Testis (tissue), 3 donors: ENCODE data around the gene DDX39B. TPM values are rescaled to one million over a fixed set of nuclear protein-coding genes. Genes with fewer than 3 reads are reported as not detected.

ENCODE experiments used
- DNase-seq: peaks from one replicate; pipeline ENCODE4 v3.0.0-alpha.2; 2019
- H3K27ac ChIP-seq, 2 donors: fragments of 200-600 bp; sonication (generic); one replicate each; pipeline ENCODE4 v1.5.1; 2019
- H3K27me3 ChIP-seq: fragments of 200-600 bp; sonication (generic); one replicate; pipeline ENCODE4 v1.5.1; 2019
- H3K36me3 ChIP-seq: fragments of 200-600 bp; sonication (generic); one replicate; pipeline ENCODE4 v1.5.1; 2017; ENCODE audit warnings: low read depth; ENCODE audit errors: missing control alignments
- H3K4me1 ChIP-seq: fragments of 200-600 bp; sonication (generic); one replicate; pipeline ENCODE4 v1.5.1; 2019
- H3K4me3 ChIP-seq, 2 donors: fragments of 200-600 bp; sonication (generic); one replicate each; pipeline ENCODE4 v1.5.1; 2017 to 2019
- H3K9me3 ChIP-seq: fragments of 200-600 bp; sonication (generic); one replicate; pipeline ENCODE4 v1.5.1; 2017
- CTCF ChIP-seq, 3 experiments: fragments of 450-650 bp in 2 of 3; fragments of 200-600 bp in 1 of 3; sonication (generic) in 1 of 3; IDR thresholded peaks; one replicate each; pipeline ENCODE4 v1.5.1; 2016 to 2019; ENCODE audit warnings: antibody characterized with exemption in 3 of 3, mild to moderate bottlenecking in 2 of 3, moderate library complexity in 1 of 3
- POLR2A ChIP-seq: fragments of 450-650 bp; IDR thresholded peaks from one replicate; pipeline ENCODE4 v1.6.1; 2017; ENCODE audit warnings: antibody characterized with exemption, mild to moderate bottlenecking, moderate library complexity
- WGBS, 2 donors: methylation state at CpG; one replicate each; pipeline ENCODE4 v1.1.5; 2018; 5-methylcytosine and 5-hydroxymethylcytosine counted together
- intact Hi-C: fragments of 100-400 bp; cut with DNase I; formaldehyde crosslinking; loops from one replicate; pipeline ENCODE4 v1.15.1; 2023; ENCODE audit warnings: low total_unique reads
- polyA plus RNA-seq: library from polyadenylated mRNA; stranded (reverse); fragments of 350-450 nt; fragmentation: Illumina TruSeq; extraction: RNeasy Lipid Tissue Mini Kit (QIAGEN cat#74804); gene quantifications from one replicate; pipeline ENCODE4 v1.2.3, GENCODE V29; 2014; ENCODE audit warnings: low read depth, low replicate concordance; ENCODE audit not compliant: insufficient read depth
- total RNA-seq, 2 donors: library from RNA; depleted of rRNA; stranded (reverse); fragments of >200 nt; gene quantifications; one replicate each; pipeline ENCODE4 v1.2.3, GENCODE V29; 2016

Gene DDX39B
- total and polyA plus RNA-seq, 3 donors from 2014 or later = 250 to 360 (median 312) TPM

- Histone ChIP-seq H3K27me3 (no peaks in the 10 kb centered on the region), H3K27ac (no peak overlapping the region)
These were observed 44.9 kb upstream of the DDX39B start for GRCh38 chr6:31586599-31587281.

GRCh38 chr6:31586008-31586407 is 44.2 kb upstream of the DDX39B start, which contains the start of gene LST1:
Gene LST1 (plus strand): TSS chr6:31586277. CDS start chr6:31587300, 1,023 bp downstream.
- TF ChIP-seq POLR2A (no peak), CTCF (IDR thresholded peaks at IDR 0.05) (no peak)
- intact Hi-C loops = no loop called here
- Histone ChIP-seq H3K27ac (no peak within 1 kb of the TSS), H3K4me3 (no peak within 1 kb of the TSS), H3K9me3 (no peaks in the 10 kb centered on the region), H3K27me3 (no peaks in the 10 kb centered on the region), H3K36me3 (no peaks in the 10 kb centered on the region), H3K4me1 (no peaks in the 10 kb centered on the region)
- WGBS, 2 donors = 56 to 73% methylated on average over 1 of the region's 1 CpG
- DNase-seq = no peak

More at GRCh38 chr6:31586599-31587281, 44.9 kb upstream of the DDX39B start:
- TF ChIP-seq POLR2A (no peak), CTCF (IDR thresholded peaks at IDR 0.05) (no peak)
- H3K4me3 ChIP-seq = no peak overlapping the region
- intact Hi-C loops = no loop called here
- no peaks in the 10 kb centered on the region for H3K4me1 ChIP-seq
- no peaks in the 10 kb centered on the region for H3K36me3 ChIP-seq
- H3K9me3 ChIP-seq = no peaks in the 10 kb centered on the region
- DNase-seq = no peak
- 62 to 73% methylated on average over 8 to 9 of the region's 9 CpGs for WGBS, 2 donors

- TF ChIP-seq POLR2A = no peak
- no peak for TF ChIP-seq CTCF (IDR thresholded peaks at IDR 0.05)
- 80 to 89% methylated on average over 2 of the region's 2 CpGs for WGBS, 2 donors
- no peaks in the 10 kb centered on the region for H3K9me3 ChIP-seq
- no peaks in the 10 kb centered on the region for H3K27me3 ChIP-seq
- no peaks in the 10 kb centered on the region for H3K4me1 ChIP-seq
- no peaks in the 10 kb centered on the region for H3K36me3 ChIP-seq
- H3K27ac ChIP-seq = no peak overlapping the region
- no peak for DNase-seq
- no peak overlapping the region for H3K4me3 ChIP-seq
- intact Hi-C loops = no loop called here
These were observed 43.7 kb upstream of the DDX39B start for GRCh38 chr6:31585491-31585890.

GRCh38 chr6:31582230-31582643 is 40.4 kb upstream of the DDX39B start, which contains the start of gene LTB:
Gene LTB (minus strand): TSS chr6:31582424. CDS start chr6:31582417, 7 bp downstream.
- Histone ChIP-seq H3K36me3 (no peaks in the 10 kb centered on the region), H3K9me3 (no peaks in the 10 kb centered on the region), H3K27me3 (no peaks in the 10 kb centered on the region), H3K27ac (peak within 1 kb of the TSS; percentile 4 to 60), H3K4me1 (no peaks in the 10 kb centered on the region), H3K4me3 (peak within 1 kb of the TSS; percentile 59 to 60)
- WGBS, 2 donors = 70% methylated on average over 3 of the region's 3 CpGs; no CpG with 5 or more reads in 1 of the 2 donors
- no peak for DNase-seq
- intact Hi-C loops = no loop called here
- TF ChIP-seq CTCF (IDR thresholded peaks at IDR 0.05) = no peak
- no peak for TF ChIP-seq POLR2A
